ENCODE data around the gene MRPL52. TPM values are rescaled to one million over a fixed set of nuclear protein-coding genes. Genes with fewer than 3 reads are reported as not detected.

MRPL52 gene
- total RNA-seq = 71.9 and 243 TPM in 2 replicates

DNA sequence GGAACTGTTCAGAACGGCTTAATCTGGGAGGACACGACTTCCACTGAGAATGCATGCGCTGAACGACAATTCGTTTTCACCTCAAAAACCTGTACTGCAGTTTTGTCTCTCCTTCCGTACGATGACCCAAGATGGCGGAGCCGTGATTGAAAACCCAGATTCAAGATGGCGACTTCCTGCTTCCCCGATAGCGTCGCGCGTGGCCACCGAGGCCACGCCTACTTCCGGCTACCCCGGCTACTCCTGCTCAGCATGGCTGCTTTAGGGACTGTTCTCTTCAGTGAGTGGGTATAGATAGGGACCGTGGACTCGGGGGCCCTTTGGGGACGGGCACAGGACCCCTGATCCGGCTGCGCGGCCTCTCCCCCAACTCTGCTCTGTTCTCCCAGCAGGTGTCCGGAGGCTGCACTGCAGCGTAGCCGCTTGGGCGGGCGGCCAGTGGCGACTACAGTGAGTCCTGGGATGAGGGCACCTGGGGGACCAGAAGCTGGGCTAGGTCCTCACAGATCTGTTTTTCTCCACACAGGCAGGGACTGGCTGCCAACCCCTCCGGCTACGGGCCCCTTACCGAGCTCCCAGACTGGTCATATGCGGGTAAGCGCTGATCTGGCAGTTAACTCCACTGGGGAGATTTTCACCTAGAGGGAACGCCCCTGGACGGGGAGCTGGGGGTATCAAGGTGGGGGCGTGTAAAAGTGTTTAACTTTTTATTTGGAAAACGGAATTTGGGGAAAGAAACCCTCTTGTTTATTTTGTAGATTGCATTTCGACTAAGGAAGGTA lies at the start of gene MRPL52:
TSS of gene MRPL52 (plus strand) at position 227 of the 782 bp plus-strand sequence. CDS start at position 253, 26 bp downstream.

DNA sequence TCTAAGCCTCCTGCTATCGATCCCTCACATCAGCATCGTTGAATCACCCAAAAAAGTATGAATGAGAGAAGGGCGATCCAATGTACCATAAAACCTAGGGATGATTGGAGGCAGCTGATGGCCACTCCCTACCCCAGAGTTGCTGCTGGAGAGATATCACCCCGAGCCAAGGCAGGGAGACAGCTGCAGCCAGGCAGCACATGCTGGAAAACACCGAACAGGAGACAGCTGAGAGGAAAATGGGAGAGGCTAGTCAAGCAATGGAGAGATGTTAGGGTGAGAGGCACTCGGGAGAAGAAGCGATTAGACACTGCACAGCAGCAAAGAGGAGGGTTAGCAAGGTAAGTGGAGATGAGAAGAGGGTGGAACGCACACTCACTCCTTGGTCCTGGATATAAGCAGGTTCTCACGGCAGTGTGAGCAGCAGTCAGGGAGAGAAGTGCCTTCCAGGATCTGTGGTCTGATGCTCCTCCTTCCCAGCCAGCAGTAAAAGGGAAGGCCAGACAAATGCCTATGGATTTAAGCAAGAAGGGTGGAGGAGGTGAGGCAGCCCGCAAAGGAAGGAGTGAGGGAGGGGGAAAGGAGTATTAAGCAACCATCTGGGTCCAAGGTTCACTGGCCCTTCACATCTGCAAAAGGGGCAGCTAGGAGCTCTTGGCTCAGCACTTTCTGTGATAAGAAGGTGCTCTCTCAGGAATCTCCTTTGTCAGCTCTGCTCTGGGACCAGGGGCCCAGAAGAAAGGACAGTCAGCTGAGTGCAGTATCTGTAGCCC lies 14.6 kb upstream of the MRPL52 start, which contains the start of gene SLC7A7:
TSS of gene SLC7A7 (minus strand) at position 495 of the 773 bp plus-strand sequence. CDS start 2,037 bp downstream, outside the sequence.

DNA sequence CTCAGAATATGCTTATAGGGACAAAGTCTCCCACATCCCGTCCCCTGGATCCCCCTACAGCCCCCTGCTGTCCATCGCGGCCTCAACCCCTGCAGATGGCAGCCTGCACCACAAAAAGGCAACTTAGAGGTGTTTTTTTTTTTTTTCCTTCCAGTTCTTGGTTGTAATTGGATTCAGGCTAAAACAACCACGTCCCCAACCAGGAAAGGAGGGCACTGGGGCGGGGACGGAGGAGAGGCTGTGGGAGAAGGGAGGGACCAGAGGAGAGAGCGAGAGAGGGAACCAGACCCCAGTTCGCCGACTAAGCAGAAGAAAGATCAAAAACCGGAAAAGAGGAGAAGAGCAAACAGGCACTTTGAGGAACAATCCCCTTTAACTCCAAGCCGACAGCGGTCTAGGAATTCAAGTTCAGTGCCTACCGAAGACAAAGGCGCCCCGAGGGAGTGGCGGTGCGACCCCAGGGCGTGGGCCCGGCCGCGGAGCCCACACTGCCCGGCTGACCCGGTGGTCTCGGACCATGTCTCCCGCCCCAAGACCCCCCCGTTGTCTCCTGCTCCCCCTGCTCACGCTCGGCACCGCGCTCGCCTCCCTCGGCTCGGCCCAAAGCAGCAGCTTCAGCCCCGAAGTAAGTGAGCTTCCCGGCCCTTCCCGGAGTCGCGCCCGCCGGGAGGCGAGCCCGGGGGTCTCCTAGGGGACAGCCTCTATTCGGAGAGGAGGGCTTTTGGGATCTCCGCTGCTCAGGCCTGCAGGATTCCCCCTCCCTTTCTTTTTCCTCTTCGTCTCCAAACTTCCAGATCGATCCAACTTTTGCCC lies 6.8 kb downstream of the MRPL52 start, which contains the start of gene MMP14:
TSS of gene MMP14 (plus strand) at position 285 of the 813 bp plus-strand sequence. CDS start at position 518, 233 bp downstream.

DNA sequence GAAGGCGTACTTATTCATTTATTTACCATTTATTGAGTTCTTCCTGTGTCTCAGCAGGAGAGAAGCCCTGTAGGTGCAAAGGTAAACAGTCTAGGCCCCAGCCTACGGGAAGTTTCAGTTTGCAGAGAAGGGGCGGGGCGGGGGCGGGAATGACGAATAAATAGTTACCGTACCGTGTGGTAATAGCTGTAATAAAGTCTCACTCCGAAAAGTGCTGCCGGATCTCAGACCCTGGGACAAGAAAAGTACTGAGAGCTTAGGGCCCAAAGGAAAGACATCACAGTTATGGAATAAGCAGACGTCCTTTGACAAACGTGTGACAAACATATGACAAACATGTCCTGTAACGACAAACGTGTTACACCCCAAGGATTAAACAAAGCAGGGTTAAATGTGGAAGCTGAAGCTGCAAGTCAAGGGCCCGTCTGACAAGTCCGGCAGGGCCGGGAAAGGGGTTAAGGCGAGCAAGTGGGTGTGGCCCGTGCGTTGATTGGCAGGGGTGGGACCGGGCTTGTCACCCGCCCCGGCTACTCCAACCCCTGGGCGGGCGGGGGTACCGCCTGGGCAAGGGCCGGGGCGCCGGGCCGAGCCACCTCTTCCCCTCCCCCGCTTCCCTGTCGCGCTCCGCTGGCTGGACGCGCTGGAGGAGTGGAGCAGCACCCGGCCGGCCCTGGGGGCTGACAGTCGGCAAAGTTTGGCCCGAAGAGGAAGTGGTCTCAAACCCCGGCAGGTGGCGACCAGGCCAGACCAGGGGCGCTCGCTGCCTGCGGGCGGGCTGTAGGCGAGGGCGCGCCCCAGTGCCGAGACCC lies 41.7 kb downstream of the MRPL52 start, which contains the start of gene LRP10:
TSS of gene LRP10 (plus strand) at position 517 of the 809 bp plus-strand sequence. CDS start 564 bp downstream, outside the sequence.

DNA sequence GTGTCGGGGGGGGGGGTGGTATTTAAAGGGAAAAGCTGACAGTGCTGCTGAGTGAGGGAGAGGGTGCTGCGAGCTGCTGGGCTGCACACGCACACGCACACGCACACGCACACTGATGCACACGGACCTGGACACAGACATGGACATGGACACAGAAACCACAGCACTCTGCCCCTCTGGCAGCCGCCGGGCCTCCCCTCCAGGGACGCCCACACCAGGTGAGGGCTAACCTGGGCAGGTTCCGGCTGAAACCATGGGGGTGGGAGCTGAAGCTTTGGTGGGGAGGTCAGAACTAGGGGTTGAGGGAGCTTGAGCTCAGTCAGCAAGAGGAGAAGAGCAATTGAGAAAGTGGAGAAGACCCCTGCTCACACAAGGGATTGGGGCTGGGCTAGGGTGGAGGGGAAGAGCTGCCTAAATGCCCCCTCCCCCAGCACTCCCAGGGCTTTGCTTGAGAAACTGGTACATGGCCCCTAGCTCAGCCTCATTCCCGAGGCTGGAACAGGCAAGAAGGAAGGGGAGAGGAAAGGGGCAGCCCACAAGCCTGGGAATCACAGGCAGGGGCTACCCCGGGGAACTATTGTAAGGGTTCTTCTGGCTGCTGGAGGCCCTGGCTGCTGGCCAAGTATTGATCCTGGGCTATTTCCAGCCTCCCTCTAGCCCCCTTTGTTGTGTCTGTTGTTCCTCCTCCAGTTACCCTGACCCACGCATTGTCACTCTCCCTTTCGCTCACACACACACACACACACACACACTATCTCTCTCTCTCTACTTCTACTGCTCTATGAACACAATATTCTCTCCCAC lies 53.7 kb downstream of the MRPL52 start, which contains the start of gene REM2:
TSS of gene REM2 (plus strand) at position 50 of the 804 bp plus-strand sequence. CDS start at position 116, 66 bp downstream.

Other genes with a start within 250 kb of the MRPL52 start
- gene DAD1, start 240.7 kb upstream of the MRPL52 start, total RNA-seq = 485 and 559 TPM in 2 replicates
- 23.1 and 24.8 TPM in 2 replicates for gene ABHD4, start 231.6 kb upstream of the MRPL52 start, total RNA-seq
- not detected in 2 replicates for gene OR6J1, start 185.5 kb upstream of the MRPL52 start, total RNA-seq
- 87.8 and 132 TPM in 2 replicates for gene OXA1L, start 63.2 kb upstream of the MRPL52 start, total RNA-seq
- 9.1 and 12.7 TPM in 2 replicates for gene SLC7A7, start 14.5 kb upstream of the MRPL52 start, total RNA-seq
- 445 and 594 TPM in 2 replicates for gene MMP14, start 6.7 kb downstream of the MRPL52 start, total RNA-seq
- gene LRP10, start 41.9 kb downstream of the MRPL52 start, total RNA-seq = 97.6 and 109 TPM in 2 replicates
- gene REM2, start 53.3 kb downstream of the MRPL52 start, total RNA-seq = 0.32 and 0.39 TPM in 2 replicates
- 55.1 and 71.5 TPM in 2 replicates for gene RBM23, start 89.3 kb downstream of the MRPL52 start, total RNA-seq
- gene PRMT5, start 99.5 kb downstream of the MRPL52 start, total RNA-seq = 54.9 and 84.9 TPM in 2 replicates
- 52.2 and 55.6 TPM in 2 replicates for gene HAUS4, start 127.2 kb downstream of the MRPL52 start, total RNA-seq
- gene AJUBA, start 152.7 kb downstream of the MRPL52 start, total RNA-seq = 17.0 and 22.6 TPM in 2 replicates
- gene C14orf93, start 180.3 kb downstream of the MRPL52 start, total RNA-seq = 9.8 and 13.2 TPM in 2 replicates
- 234 and 386 TPM in 2 replicates for gene PSMB5, start 205.0 kb downstream of the MRPL52 start, total RNA-seq
- gene PSMB11, start 212.3 kb downstream of the MRPL52 start, total RNA-seq = not detected in 2 replicates
- 5.8 and 12.5 TPM in 2 replicates for gene CDH24, start 227.6 kb downstream of the MRPL52 start, total RNA-seq